GM04503 (cell line): ENCODE results near the gene PML.

Experiments used
- DNase-seq: peaks from one replicate; pipeline ENCODE4 v3.0.0-alpha.2; 2012; ENCODE audit warnings: low read depth

PML gene

DNA sequence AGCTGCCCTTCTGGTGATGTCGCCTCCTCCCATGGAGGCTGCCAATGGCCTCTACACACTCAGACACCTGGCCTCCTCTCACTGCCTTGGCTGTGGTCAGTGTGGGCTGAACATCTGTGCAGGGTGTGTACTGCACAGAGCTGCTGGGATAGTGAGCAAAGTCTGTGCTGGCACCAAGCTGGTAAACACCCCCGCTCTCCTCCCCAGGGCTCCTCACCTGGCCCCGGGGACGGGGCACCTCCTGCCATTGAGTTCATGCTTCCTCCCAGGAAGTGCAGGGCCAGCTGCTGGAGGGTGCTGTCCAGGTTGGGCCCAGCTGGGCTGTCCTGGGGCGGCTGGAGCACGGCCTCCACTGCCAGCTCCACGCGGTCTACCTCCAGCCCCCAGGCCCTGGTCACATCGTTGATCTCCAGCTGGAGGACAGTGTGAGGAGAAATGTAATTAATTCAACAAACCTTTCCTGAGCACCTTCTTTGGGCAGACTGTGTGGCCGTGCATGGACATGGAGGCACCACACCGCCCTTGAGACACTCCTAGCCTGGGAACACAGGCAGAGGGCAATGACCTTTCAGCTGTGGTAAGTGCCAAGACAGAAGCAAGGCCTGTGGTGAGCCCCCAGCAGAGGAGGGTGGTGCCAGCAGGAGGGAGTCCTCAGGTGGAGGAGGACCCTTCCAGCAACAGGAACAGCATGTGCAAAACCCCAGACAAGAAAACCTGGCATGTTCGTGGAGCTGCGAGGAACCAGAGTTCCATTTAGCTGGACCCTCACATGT, 9.2 kb upstream of the PML start:
- no peak for DNase-seq

DNA sequence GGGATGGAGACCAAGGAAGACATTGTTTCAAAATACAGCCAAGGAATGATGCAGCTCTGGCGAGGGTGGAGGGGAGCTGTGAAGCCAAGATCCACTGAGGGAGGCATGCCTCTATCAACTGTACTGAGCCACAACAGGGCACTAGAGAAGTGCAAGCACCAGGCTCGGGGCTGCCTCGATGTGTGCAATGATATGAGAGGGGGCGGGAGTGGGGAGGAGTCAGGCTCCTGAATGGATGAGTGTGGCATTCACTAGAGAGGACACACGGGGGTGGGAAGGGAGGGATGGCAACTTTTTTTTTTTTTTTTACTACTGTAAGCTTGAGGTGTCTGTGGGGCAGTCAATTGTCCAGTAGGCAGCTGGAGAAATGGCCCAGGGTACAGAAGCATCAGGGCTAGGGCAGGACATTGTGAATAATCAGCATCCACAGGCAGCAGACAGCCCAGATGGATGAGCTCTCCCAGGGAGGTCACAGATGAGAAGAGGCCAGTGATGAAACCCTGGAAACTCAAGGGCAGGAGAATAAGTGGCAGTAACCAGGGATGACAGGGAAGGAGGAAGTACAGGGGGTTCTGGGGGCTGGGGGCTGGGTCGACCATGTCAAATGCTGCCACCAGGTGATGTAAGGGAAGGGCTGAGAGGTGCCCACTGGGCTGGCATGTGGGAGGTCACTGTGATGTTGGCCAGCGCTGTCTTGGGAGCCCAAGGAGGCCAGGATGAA, 8.3 kb upstream of the PML start:
- no peak for DNase-seq

DNA sequence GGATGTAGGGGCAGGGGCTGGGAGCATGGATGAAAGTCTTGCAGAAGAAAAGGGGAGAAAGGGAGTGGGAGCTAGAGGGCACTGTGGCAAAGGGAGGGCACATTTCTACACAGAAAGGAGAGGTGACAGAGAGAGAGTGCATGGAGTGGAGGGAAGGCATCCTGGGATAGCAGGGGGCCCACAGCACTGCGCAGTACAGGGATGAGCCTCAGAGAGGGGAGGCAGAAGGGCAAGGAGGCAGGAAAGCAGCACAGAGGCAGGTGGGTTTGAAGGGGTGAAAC, 7.8 kb upstream of the PML start:
- no peak for DNase-seq

DNA sequence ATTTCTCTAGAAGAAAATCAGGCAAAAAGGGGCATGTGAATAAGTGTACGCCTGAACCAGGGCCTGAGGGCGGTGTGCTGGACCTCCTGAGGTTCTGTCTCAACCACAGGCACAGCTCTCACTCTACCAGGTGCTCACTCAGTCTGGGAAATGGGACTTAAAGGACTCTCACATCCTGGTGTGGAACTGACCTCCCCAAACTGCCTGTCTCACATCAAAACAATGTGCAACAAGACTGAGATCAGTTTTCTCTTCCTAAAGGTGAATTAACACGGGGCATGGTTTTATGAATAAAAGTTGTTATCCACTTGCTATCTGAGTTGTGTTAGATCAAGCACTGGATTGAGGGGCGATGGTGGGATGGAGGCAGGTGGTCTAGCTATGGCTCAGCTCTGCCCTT, 7.3 kb upstream of the PML start:
- no peak for DNase-seq

DNA sequence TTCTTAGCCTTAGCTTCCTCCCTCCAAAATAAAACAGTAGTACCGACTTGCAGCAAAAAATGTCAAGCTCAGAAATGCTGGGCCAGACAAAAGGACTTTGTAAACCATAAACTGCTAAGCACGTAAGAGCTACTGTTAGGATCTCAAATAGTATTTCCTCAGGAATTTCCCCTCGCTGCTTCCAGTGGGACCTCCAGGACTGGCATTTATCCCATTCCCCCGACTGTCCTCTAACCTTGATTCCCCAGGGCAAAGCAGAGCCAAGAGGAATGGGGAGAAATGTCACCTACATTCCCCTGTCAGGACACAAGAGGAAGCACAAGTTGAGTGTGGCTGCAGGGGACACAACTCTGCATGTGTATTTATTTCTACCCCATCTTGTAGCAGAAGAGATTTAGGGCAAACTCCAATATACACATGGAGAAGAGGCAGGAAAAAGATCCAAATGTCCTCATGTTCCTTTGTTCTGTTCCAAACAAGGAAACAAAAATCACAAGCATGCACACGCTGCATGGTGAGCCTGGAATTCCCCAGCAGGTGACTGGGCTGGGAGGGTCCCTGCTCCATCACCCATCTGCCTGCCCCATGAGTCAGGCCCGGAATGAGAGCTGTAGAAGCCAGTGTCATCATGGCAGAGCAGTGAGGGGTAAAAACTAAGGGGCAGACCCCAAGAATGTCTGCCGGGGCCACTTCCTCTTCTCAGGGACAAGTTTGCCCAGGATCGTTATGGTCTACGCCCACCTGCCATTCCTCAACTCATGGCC, 6.7 kb upstream of the PML start:
- DNase-seq = no peak

DNA sequence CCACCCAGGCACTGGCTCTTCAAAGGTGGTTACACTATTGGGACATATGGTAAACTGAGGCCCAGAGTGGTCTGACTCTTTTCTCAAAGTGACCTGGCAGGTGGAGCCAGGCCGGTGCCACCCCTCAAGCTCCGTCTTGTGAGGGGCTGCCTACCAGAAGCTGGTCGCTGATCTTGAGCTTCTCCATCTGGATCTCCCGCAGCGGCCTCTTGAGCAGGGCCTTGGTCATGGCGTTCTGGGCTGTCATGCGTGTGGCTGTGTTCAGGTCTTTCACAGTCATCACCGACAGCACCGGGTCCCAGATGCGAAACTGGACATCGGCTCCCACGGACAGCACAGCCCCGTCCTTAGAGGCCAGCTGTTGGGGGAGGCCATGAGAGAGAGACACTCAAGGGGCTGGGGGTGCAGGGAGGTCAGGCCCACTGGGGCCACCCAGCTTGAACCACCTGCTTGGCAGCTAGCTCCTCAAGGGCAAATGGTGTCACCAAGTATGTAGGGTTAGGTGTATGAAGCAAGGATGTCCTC, 6.0 kb upstream of the PML start:
- no peak for DNase-seq

DNA sequence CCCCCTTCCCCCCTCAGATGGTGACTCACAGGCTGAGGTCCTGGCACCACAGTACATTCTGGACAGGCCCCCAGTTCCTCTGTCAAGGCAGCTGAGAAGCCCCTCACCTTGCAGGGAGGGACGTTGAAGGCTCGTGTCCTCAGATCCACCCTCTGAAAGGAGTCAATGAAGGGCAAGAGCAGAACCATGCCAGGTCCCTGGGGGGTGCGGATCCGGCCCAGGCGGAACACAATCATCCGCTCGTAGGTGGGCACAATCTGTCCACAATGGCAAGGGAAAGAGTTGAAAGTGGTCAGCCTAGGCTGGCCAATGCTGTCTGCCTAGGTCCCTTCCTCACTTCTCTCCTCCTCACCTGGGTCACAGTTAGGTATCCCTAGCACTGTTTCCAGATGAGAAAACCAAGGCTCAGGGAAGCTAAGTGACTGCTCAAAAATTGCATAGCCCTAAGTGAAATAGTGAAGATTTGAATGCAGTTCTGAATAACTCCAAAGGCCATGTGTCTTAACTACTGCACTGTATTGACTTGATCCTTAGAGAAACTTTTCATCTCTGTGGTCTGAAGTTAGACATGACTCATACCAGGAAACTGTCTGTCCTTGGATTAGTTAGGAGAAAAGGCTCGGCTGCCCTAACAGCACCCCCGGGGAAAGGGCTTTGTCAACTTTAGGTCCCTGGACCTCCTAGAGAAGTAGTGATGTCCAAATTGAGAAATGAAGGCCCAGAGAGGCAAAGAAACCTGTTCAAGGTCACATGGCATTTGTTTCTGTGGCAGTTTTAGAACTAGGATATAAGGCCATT, 5.3 kb upstream of the PML start:
- DNase-seq = peak; percentile 77

DNA sequence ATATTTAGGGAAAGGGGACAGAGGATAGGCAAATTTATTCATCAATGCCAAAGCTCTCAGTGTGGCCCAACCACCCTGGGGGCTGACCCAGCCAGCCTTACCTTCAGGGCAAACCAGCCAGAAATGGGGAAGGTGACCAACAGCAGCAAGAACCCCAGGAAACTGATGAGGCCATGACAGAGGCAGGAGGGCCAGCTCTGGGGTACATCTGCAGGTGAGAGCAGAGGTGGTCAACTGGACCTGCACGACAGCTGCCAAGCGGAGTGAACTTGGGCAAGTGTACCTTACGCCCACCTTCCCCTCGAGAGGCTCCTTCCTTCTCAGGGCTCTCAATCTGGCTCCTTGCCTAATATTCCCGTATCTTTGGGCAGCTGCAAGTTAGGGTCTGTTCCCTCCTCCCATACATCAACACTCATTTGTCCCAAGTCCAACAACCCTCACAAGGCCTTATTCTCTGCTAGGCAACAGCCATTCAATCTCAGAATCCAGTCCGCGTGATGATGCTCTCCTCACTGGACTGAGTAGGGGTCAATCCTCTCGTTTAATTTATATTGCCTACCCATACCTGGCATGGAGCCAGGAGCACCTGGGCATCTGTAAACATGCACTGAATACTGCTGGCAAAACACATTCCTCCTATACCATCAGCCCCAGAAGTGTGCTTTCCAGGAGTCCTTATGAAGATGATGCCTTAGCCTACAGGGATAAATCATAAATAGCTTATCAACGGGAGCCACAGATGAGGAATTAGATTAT, 4.1 kb upstream of the PML start:
- no peak for DNase-seq

DNA sequence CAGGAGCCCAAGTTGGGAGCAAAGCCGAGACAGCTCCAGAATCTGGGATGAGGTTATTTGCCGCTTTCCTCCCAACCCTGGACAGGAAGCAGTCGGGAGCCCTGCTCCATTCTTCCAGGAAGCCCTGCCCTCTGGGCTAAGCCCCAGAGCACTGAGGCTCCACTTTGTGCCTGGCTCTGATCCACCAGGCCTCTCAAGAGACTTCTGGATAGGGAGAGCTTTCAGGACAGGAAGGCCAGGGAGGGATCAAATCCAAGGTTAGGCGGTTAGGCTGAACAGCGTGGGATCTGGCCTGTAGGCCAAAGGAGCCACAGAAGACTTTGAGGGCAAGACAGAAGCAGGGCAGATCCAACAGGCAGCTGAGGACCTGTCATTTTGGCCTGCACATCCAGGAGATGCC, 3.3 kb upstream of the PML start:
- peak; percentile 56 for DNase-seq

DNA sequence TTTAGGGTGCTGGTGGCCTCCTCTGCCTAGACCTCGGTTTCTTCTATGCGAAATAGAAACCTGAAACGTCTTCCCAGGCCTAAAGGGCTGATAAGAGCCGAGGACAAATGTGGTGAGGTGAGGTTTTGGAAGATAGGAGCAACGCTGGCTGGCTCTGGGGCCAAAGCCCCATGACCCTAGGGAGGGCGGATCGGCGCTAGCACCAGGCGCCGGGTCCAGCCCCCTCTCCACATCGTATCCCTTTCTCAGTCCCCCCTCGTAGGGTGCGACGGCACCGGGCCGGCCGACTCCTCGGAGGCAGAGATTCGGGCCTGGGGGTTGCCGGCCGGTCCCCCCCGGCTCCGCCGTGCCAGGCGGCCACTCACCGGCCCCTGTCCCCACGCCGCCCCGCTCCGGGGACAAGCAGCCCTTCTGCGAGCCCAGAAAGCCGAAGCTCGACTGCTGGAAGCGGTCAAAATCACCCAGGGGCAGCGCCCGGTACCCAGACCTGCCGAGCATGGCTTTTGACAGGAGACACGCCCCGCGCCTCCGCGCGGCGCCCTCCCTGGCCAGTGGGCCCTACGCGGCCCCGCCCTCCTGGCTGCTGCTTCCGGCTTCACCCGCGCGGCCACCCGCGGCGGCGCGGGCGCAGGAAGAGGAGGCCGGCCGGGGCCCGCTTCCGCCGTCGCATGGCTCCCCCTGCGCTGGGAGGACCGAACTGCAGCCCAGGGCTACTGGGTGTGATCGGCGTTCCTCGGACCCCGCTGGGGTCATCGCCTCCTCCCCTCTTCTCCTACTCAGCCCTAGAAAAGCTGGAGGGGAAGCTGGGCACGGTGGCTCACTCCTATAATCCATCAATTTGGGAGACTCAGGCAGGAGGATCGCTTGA, 2.6 kb upstream of the PML start, which contains the start of gene STOML1:
TSS of gene STOML1 (minus strand) at position 570 of the 868 bp plus-strand sequence. CDS start at position 498, 72 bp downstream.
- peak; percentile 55 for DNase-seq

DNA sequence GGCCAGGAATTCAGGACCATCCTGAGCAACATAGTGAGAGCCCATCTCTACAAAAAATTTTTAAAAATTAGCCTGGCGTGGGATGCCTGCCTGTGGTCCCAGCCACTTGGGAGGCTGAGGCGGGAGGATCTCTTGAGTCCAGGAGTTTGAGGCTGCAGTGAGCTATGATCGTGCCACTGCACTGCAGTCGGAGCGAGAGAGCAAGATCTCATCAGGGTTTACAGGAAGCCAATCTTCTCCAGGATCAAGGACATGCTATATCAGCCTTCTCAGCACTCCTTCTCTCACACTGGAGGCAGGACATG, 2.0 kb upstream of the PML start:
- no peak for DNase-seq

DNA sequence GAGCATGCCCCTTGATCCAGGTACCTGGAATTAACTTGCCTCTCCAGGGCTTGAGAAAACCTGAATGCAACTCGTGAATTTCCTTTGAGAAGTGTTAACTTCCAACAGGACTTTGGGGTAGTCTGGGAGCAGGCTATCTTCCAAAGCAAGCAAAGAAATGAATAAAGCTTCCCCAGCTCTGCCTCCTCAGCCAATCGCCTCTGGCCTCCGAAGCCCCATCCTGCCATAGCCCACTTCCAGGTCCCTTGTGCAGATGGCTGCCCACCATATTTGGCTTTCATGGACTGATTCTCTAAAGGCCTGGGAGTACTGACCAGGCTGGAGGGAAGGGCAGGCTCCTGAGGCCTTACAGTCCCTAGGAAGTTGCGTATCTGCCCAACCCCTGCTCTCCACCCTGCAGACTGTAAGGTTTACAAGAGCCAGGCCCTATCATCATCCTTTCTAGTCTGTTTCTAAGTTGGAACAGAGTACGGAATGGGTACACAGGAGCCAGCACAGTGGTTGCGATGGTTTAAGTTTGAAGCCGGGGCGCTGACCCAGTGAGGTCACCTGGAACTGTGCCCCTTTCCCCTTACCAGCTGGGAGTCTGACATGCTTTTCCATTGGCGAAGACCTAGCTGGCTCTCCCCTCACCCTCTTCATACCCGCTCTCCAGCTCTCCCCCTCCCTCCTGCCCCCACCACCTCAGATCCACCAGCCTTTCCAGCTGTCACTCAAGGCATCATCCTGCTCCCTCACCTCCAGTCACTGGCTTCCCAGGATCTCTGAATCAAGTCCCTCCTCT, 1.1 kb upstream of the PML start:
- no peak for DNase-seq

DNA sequence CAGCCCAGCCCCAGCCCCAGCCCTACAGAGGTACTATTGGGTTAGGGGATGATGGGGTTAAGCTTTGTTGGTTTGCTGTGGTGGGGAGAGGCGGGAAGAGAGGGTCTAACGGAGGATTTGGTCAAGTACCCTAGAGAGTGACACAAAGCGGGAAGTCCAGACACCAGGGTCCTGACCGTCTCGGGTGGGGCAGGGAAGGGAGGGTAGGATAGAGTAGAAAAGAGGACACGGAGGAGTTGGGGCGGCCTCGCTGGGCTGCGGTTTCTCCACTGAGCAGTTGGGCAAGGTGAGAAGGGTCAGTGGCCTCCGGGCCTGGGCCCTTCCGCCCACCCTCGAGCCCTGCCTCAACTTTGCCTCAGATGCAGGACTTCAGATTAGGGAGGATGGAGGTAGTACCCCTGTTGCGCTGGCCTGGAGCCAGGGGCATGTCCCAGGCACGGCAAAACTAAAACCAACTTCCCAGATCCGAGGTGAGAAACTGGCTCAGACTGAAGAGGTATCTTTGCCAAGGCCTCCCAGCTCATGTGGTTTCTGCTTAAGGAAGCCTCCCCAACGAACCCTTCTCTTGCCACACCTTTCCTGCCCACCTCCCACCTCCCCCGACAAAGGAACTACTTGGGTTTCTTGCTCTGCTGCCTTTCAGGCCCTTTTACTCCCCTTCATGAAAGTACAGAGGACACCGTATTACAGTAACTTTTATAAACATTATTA, 551 bp downstream of the PML start:
- DNase-seq = no peak

DNA sequence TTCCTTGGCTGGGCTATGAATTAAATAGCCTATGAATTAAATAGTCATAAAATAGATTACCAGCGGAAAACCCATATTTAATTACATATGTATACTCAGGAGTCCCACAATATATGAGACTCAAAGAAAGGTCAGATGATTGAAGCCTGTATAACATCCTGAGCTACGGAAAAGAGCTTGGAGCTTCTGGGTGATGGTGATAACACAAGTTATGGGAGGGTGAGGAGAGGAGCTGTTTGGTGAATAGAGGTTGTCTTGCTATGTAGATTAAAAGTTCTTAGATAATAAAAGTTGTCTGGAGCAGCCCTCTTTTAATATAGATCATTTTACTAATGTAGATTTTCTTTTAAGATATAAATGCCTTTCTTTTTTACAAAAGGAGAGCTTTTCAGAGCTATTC, 1.8 kb downstream of the PML start:
- DNase-seq = no peak

DNA sequence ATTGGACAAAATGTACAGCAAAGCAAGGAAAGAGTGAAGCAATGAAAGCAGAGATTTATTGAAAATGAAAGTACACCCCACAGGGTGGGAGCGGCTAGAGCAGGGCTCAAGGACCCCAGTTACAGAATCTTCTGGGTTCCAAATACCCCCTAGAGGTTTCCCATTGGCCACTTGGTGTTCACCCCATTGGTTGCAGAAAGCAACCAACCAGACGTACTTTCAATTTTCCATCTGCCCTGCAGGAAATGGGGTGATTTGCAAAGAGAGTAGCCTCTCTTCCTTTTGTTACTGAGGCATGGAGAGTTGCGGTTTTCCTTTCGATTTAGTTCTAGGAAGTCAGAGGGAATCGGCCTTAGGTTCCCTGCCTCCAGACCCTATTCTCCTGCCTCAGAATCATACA, 2.4 kb downstream of the PML start:
- DNase-seq = peak; percentile 49

DNA sequence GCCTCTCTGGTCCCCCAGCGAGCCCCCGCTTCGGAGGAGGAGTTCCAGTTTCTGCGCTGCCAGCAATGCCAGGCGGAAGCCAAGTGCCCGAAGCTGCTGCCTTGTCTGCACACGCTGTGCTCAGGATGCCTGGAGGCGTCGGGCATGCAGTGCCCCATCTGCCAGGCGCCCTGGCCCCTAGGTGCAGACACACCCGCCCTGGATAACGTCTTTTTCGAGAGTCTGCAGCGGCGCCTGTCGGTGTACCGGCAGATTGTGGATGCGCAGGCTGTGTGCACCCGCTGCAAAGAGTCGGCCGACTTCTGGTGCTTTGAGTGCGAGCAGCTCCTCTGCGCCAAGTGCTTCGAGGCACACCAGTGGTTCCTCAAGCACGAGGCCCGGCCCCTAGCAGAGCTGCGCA, 3.5 kb downstream of the PML start:
- no peak for DNase-seq

DNA sequence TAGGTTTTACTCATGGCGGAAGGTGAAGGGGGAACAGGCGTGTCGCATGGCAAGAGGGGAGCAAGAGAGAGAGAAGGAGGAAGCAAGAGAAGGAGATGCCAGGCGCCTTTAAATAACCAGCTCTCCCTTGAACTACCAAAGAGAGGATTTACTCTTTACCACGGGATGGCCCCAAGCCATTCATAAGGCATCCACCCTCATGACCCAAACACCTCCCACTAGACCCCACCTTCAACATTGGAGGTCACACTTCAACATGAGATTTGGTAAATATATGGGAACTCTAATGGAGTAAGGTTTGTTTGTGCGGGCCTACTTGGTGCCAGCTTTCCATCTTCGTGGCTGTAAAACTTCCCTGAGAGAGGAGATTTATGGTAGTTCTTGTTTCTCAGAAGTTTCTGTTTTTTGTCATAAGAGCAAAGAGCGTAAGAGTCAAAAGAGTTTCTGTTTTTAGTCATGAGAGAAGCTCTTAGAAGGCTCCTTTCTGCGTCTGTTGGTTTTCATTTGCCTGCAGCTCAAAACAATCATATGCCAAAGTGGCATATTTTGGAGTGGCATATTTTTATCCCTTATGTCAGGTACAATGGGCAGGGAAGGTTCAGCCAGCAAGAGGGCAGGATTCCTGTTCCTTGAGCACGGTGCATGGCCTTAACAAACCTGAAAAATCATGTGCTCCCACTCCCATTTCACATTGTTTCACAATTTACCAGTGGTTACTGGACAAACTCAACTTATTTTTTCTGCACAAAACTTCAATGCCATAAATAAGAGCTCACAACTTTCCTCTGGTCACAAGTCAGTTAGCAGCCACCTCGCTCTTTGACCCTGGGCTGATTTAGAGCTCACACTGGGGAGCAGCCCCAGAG, 12.5 kb downstream of the PML start:
- no peak for DNase-seq

DNA sequence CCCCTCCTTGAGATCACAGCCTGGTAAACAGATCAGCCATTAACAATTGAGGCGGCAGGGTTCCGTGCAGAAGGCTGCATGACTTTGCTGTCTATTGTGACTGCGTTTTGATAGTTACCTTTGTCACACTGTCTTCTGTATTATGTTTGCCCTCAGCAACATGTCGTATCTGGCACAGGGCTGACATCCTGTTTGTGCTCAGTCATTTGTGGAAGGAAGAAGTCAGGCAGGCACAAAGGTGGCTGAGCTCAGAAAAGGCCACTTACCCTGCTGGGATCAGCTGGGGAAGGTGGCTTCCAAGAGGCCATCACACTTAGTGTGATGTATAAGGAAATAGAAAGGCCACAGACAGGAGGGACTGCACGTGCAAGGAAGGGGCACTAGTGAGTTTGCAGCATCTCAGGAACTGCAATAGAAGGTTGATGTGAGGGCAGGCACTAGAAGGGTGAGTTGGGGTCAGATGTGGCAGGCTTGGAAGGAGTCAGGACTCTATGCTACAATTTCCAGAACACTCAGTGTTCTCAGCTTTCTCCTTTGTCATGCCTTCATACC, 13.4 kb downstream of the PML start:
- DNase-seq = no peak
